MCF 10A (cell line): ENCODE results near the gene CGB2. TPM values are rescaled to one million over a fixed set of nuclear protein-coding genes. Genes with fewer than 3 reads are reported as not detected.
A peak's percentile ranks its signal among the peaks of the same experiment; 100 is the strongest.

Source experiments
- BruUV-seq: library from RNA; stranded (reverse); fragments of 400-500 nt; replicated peaks from 2 replicates; lab custom pipeline; 2021; lab: Mats Ljungman, UMichigan
- CTCF ChIA-PET: fragments of 300-600 bp; sonication (Branson Sonifier 250); formaldehyde crosslinking; extraction: SDS; loops from one replicate; lab custom pipeline; 2021; ENCODE audit warnings: antibody characterized with exemption, inconsistent platforms; lab: Yijun Ruan, JAX
- POLR2A ChIA-PET: fragments of 300-600, 350-650 bp; sonication (Branson Sonifier 250); formaldehyde crosslinking; extraction: SDS; loops from one replicate; lab custom pipeline; 2020; ENCODE audit warnings: antibody characterized with exemption, inconsistent platforms; lab: Yijun Ruan, JAX
- DNase-seq: peaks from one replicate; pipeline ENCODE4 v3.0.0-alpha.2; 2018; ENCODE audit not compliant: unreplicated experiment
- H3K27ac Mint-ChIP-seq: one replicate; pipeline ENCODE4 v1.8.0; 2022; ENCODE audit warnings: mild to moderate bottlenecking, low read depth, mixed read lengths; ENCODE audit not compliant: unreplicated experiment
- H3K27me3 Mint-ChIP-seq: one replicate; pipeline ENCODE4 v1.8.0; 2022; ENCODE audit warnings: mixed read lengths; ENCODE audit not compliant: insufficient read depth, unreplicated experiment
- H3K36me3 Mint-ChIP-seq: one replicate; pipeline ENCODE4 v1.8.0; 2022; ENCODE audit warnings: mild to moderate bottlenecking, moderate library complexity, mixed read lengths; ENCODE audit not compliant: insufficient read depth, unreplicated experiment
- H3K4me1 Mint-ChIP-seq: one replicate; pipeline ENCODE4 v1.8.0; 2022; ENCODE audit warnings: mixed read lengths; ENCODE audit not compliant: insufficient read depth, unreplicated experiment
- H3K4me3 Mint-ChIP-seq: one replicate; pipeline ENCODE4 v1.8.0; 2022; ENCODE audit warnings: mild to moderate bottlenecking, moderate library complexity, mixed read lengths; ENCODE audit not compliant: unreplicated experiment
- H3K9me3 Mint-ChIP-seq: one replicate; pipeline ENCODE4 v1.8.0; 2022; ENCODE audit warnings: mixed read lengths; ENCODE audit not compliant: unreplicated experiment
- intact Hi-C: fragments of 100-400 bp; cut with micrococcal nuclease; formaldehyde crosslinking; loops from 2 replicates; pipeline ENCODE4 v1.14.1; 2022
- total RNA-seq: library from RNA; stranded (reverse); gene quantifications from 2 replicates; pipeline ENCODE4 v1.2.3, GENCODE V29; 2022
- TF ChIP-seq, protein P1 (sequence below): fragments of 200-600 bp; IDR thresholded peaks from one replicate; pipeline ENCODE4 v1.8.0; 2022; ENCODE audit warnings: antibody characterized with exemption, mild to moderate bottlenecking; ENCODE audit not compliant: unreplicated experiment

CGB2 gene
- total RNA-seq, 1 experiment from 2014 or later: not detected

DNA sequence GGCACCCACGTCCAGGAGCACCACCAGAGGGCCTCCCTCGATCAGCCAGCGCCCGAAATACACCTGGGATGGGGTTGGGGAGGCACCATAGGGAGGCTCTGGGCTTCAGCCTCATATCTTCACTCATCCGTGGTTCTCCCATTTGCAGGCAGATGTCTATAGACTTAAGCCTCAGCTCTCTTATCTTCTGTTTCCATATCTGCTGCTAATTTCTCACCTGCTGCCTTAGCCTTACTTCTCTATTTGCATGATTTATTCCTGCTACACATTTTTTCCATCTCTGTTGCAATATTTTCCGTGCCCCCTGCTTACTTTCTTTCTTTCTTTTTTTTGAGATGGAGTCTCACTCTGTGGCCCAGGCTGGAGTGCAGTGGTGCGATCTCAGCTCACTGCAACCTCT, 44.4 kb upstream of the CGB2 start:
- no peak overlapping the region for H3K27ac Mint-ChIP-seq
- H3K36me3 Mint-ChIP-seq: peaks cover 89% of the 10 kb centered on the region
- intact Hi-C loops: no loop called here
- CTCF ChIA-PET: interaction anchor here (0.5 to 2.2 kb wide), 4 partner anchors 11 to 118 kb away, joined by 3 to 9 read pairs (median 3); no protein-coding TSS in a partner anchor
- POLR2A ChIA-PET: interaction anchor here (1.3 kb wide), 1 partner anchor 9 kb away, joined by 4 read pairs; no protein-coding TSS in a partner anchor
- no peak for DNase-seq
- H3K4me3 Mint-ChIP-seq: no peak overlapping the region
- H3K4me1 Mint-ChIP-seq: peaks cover 17% of the 10 kb centered on the region
- TF ChIP-seq, protein P1, sequence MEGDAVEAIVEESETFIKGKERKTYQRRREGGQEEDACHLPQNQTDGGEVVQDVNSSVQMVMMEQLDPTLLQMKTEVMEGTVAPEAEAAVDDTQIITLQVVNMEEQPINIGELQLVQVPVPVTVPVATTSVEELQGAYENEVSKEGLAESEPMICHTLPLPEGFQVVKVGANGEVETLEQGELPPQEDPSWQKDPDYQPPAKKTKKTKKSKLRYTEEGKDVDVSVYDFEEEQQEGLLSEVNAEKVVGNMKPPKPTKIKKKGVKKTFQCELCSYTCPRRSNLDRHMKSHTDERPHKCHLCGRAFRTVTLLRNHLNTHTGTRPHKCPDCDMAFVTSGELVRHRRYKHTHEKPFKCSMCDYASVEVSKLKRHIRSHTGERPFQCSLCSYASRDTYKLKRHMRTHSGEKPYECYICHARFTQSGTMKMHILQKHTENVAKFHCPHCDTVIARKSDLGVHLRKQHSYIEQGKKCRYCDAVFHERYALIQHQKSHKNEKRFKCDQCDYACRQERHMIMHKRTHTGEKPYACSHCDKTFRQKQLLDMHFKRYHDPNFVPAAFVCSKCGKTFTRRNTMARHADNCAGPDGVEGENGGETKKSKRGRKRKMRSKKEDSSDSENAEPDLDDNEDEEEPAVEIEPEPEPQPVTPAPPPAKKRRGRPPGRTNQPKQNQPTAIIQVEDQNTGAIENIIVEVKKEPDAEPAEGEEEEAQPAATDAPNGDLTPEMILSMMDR: no peak
- no peaks in the 10 kb centered on the region for H3K9me3 Mint-ChIP-seq
- BruUV-seq: no TSS peak
- H3K27me3 Mint-ChIP-seq: no peaks in the 10 kb centered on the region

DNA sequence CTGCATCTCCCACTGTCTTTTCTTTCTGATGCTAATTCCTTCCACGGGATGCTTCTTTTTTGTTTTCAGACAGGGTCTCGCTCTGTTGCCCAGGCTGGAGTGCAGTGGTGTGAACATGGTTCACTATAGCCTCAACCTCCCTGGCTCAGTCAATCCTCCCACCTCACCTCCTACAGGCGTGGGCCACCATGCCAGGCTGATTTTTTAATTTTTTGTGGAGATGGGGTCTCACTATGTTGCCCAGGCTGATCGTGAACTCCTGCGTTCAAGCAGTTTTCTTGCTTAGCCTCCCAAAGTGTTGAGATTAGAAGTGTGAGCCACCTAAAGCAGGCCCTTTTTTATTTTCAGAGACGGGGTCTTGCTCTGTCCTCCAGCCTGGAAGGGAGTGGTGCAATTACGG, 43.4 kb upstream of the CGB2 start:
- Mint-ChIP-seq H3K9me3 (no peaks in the 10 kb centered on the region), H3K4me3 (no peak overlapping the region), H3K27me3 (no peaks in the 10 kb centered on the region), H3K4me1 (peaks cover 17% of the 10 kb centered on the region), H3K27ac (peak overlapping the region; percentile 77), H3K36me3 (peaks cover 79% of the 10 kb centered on the region)
- ChIA-PET CTCF (no interaction called here), POLR2A (interaction anchor here (0.6 kb wide), 1 partner anchor 501 kb away, joined by 3 read pairs; no protein-coding TSS in a partner anchor)
- TF ChIP-seq, protein P1: no peak
- BruUV-seq: no TSS peak
- intact Hi-C loops: no loop called here
- no peak for DNase-seq

DNA sequence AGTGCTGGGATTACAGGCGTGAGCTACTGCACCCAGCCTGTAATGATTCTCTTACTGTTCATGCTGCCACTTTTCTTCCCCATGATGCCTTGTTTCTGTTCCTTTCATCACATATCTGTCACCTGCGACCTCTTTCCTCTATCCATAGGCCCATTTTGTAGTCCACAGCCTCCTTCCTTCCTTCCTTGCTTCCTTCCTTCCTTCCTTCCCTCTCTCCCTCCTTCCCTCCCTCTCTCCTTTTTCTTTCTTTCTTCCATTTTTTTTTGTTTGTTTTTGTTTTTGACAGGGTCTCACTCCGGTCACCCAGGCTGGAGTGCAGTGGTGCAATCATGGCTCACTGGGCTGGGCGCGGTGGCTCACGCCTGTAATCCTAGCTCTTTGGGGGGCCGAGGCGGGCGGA, 42.8 kb upstream of the CGB2 start:
- Mint-ChIP-seq H3K27me3 (no peaks in the 10 kb centered on the region), H3K4me3 (no peak overlapping the region), H3K27ac (peak overlapping the region; percentile 77), H3K36me3 (peaks cover 74% of the 10 kb centered on the region), H3K4me1 (peaks cover 20% of the 10 kb centered on the region), H3K9me3 (no peaks in the 10 kb centered on the region)
- DNase-seq: no peak
- intact Hi-C loops: no loop called here
- BruUV-seq: no TSS peak
- POLR2A ChIA-PET: interaction anchor here (1.0 kb wide), 1 partner anchor 23 kb away, joined by 4 read pairs; the partner anchor contains the start of gene FTL
- TF ChIP-seq, protein P1: no peak
- CTCF ChIA-PET: interaction anchor here (1.3 kb wide), 1 partner anchor 17 kb away, joined by 3 read pairs; no protein-coding TSS in a partner anchor

DNA sequence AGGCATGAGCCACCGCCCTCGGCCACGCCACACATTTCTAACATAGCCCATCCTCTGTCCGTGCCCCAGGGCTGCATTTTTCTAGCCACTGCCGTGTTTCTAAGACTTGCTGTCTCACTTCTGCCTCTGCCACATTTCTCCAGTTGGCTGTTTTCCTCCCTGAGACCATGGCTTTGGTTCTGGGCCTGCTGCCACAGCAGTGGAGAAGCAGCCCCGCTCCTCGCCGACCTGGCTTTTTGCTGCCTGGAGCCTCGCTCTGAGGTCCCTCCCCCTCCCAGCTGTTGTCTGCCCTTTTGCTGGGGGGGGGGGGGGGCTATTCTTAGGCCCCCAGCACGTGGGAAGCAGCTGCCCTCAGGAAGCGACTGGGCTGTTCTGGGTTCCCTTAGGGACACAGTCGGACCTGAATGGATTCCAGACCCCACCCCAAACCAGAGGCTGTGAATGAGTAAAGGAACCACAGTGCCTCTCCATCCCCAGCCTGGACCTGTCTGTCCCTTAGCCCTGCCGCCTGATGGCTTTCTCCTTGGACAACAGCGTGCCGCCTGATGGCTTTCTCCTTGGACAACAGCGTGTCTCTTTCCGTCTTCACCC, 41.9 kb upstream of the CGB2 start:
- no TSS peak for BruUV-seq
- H3K27ac Mint-ChIP-seq: peak overlapping the region; percentile 75
- no peak for DNase-seq
- TF ChIP-seq, protein P1: no peak
- H3K9me3 Mint-ChIP-seq: no peaks in the 10 kb centered on the region
- intact Hi-C loops: loop anchor here (10.0 kb wide), 1 partner anchor 235 kb away; no protein-coding TSS in a partner anchor
- H3K4me3 Mint-ChIP-seq: no peak overlapping the region
- ChIA-PET CTCF (interaction anchor here (1.3 kb wide), 1 partner anchor 18 kb away, joined by 3 read pairs; no protein-coding TSS in a partner anchor), POLR2A (interaction anchor here (1.0 kb wide), 1 partner anchor 24 kb away, joined by 4 read pairs; the partner anchor contains the start of gene FTL)
- no peaks in the 10 kb centered on the region for H3K27me3 Mint-ChIP-seq
- peaks cover 27% of the 10 kb centered on the region for H3K4me1 Mint-ChIP-seq
- H3K36me3 Mint-ChIP-seq: peaks cover 65% of the 10 kb centered on the region
